H4 (cell line): Measurements from ENCODE around the gene TBL2. TPM values are rescaled to one million over a fixed set of nuclear protein-coding genes. Genes with fewer than 3 reads are reported as not detected.
A peak's percentile ranks its signal among the peaks of the same experiment; 100 is the strongest.
"Not testable (repeated sequence)": the region's sequence is repeated elsewhere in the genome, so short reads cannot be mapped to it uniquely, and the experiment has no call there.

Experiments used
- DNase-seq: peaks from one replicate; pipeline ENCODE4 v3.0.0-alpha.2; 2015; ENCODE audit warnings: low spot score
- total RNA-seq: library from RNA; depleted of rRNA; stranded (reverse); fragments of >200 nt; shearing (Covaris generic); gene quantifications from 2 replicates; pipeline ENCODE4 v1.2.3, GENCODE V29; 2014

TBL2 gene
- total RNA-seq, 1 experiment from 2014 or later = 68.6 TPM

DNA sequence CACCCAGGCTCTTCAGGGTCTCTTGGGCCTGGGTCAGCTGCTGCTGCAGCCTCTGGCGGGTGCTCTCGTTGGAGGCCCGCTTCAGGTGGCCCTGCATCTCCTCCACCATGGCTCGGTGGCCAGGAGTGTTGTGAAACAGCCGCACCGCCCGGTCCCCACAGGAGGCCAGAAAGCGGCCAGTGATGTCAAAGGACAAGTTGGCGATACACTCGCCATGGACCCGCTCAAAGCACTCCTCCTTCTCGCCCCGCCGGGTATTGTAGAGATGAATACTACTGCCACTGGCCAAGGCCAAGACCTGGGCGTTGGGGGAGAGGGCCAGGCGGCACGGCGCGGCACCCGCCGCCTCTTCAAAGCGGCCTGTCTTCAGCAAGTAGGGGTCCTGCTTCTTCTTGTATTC is 7.9 kb downstream of the TBL2 start:
- DNase-seq = no peak

DNA sequence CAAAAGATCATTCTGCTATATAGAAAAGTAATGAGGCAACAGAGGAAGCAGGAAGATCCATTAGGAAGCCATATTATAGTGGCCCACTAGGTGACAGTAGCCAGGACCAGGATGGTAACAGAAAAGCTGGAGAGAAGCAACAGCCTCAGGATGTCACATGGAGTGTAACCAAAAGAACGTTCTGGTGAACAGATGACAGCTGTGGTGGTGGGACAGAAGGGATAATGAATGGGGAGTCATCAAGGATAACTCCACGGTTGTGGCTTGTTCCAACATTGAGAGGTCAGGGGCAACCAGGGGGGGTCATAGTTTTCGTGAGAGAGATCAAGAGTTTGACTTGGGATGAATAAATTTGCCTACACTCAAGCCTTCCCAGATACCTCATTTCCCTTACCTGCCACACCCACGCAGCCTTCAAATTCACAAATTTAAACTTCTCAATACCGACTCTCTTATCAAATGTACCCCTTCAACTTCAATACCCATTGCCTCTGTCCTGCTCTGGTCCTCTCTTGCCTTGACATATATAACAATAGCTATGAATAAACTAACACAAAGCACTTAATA is 9.3 kb downstream of the TBL2 start:
- DNase-seq = no peak

DNA sequence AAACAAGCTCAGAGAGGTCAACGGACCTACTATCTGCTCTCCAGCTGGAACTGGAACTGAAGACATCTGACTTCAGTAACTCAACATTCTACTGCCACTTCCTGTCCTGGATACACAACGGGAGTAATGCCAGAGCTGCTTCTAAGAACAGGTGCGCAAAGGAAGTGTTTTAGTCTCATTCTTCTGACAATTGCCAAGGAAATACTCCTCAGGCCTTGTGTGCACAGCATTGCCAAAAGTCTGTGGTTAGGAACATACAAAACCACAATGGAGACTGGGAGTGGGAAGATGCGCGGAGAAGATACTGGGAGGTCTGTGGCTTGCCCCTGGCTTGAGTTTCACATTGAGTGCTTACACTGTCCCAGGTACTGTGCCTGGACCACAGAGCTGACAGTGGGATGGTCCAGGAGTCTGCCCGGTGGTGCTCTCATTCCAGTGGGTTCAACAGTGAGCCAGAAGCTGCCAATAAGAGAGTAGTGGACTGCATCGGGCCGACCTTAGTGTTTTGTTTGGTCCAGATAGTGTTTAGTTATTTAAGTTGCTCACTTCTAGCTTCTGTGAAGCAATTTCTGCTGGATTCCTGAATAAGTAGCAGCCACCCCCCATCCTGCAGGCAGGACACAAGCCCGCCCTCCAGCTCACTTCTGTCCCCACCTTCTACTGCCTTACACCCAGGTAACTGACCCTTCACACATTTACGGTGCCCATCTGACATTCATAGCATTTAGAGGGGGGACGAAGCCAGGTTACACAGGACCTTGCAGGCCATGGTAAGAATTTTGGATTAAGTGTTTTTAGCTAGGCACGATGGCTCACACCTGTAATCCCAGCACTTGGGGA is 10.3 kb downstream of the TBL2 start:
- DNase-seq = peak; percentile 48

DNA sequence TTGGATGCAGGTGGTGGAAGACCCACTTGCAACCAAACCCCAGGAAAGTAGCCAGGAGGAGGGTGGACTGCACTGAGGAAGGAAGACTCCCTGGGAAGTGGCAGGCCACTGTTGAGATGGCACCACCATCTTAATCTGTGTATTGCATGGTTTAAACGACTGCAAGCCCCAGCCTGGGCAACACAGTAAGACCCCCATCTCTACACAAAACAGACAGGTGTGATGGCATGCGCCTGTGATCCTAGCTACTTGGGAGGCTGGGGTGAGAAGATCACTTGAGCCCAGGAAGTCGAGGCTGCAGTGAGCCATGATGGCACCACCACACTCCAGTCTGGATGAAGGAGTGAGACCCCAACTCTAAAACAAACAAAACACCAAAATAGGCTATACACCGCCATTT is 11.2 kb downstream of the TBL2 start:
- DNase-seq = no peak

DNA sequence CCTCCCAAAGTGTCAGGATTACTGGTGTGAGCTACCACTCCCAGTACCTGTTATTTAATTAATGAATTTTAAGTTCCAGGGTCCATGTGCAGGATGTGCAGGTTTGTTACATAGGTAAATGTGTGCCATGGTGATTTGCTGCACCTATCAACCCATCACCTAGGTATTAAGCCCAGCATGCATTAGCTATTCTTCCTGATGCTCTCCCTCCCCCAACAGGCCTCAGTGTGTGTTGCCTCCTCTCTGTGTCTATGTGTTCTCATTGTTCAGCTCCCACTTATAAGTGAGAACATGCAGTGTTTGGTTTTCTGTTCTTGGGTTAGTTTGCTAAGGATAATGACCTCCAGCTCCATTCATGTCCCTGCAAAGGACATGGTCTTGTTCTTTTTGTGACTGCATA is 11.9 kb downstream of the TBL2 start:
- DNase-seq = not testable (repeated sequence)

DNA sequence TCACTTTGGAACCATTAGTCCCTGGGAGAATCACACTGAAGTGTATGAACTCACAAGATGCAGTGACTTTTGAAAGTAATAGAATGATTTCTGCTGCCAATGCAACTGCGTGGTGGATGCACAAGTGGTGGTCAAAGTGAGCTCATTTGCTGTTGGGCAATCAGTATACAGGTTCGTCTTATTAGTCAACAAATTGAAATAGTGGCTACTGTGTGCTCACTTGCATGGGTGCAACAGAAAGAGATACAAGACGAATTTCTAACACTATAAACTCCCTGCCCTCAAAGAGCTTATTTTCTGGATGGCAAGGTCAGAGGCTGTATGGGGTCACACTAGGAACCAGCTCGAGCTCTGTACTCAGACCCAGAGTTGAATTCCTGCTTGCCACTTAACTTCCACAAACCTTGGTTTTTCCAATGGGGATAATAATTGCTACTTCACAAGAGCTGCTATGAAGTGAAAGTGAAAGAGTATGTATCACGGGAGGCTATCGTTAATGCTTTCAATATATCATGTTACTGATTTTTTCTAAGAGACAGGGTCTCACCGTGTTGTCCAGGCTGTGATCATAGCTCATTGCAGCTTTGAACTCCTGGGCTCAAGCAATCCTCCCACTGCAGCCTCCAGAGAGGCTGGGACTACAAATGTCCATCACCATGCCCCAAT is 12.6 kb downstream of the TBL2 start:
- DNase-seq = no peak

DNA sequence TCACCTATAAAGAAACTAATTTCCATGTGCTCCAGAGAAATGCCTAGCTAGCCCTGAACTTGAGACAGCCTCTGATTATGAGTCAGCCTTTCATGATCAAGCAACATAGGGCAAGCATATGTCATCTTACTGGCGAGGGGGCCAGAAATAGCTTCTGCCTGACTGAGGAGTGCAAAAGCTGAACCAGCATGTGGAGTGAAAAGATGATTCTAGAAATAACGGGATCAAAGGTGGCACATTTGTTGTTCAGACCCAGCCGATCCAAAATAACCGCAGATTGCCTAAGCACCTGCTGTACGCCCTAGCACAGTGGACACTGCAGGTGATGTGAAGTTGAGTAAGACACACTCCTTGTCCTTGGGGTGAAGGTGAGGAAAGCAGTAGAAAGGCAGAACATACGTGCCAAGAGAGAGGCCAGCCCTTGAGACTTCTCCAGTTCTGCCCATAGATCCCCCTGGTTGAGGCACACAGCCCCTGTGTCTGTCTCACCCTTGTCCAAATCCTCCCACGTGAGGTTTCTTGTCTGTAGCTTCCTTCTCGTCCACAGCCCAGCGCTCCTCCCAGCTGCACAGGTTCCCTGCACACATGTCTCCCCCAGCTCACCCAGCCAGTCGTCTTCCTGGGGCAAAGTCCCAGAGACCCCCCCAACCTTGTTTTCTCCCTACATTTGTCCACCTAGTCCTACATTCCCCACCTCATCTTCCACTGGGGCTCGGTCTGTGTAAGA is 18.1 kb downstream of the TBL2 start:
- DNase-seq = peak; percentile 78

DNA sequence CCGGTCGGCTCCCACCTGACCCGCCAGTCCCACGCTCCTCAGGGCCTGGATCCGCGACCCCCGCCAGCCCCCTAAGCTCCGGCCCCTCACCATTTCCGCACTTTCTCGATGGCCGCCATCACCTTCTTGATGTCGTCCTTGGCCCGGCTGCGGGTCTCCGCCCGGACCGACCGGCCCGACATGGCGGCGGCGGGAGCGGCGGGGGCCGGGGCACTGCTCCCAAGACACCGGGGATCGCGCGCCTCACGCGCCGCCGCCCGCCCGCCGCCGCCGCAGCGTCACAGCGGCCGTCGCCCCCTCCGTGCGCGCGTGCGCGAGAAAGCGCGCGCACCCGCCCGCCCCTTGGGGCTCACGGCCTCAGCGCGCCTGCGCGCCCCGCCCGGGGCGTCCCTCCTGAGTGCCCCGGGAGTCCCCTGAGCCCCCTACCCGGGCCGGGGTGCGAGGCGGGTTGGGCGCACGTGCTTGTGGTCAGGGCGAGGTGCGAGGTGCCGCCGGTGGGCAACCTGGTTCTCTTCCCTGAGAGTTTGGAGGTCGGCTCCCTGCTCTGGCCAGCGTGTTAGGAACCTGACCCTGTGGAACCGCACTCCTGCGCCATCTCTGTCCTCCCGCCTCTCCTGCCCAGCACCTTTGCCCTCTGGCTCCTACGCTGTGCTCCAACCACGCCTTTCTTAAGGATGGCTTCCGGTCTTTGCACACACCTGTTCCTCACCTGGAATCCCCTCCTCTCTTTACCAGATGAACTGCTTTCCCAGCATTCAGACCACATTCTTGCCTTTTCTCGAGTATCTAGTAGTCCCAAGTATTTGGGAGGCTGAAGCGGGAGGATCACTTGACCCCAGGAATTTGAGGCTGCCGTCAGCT is 20.8 kb downstream of the TBL2 start, which contains the start of gene BCL7B:
BCL7B (minus strand) TSS at position 294 of the 861 bp plus-strand sequence; CDS start at position 182, 112 bp downstream.
- DNase-seq = no peak

DNA sequence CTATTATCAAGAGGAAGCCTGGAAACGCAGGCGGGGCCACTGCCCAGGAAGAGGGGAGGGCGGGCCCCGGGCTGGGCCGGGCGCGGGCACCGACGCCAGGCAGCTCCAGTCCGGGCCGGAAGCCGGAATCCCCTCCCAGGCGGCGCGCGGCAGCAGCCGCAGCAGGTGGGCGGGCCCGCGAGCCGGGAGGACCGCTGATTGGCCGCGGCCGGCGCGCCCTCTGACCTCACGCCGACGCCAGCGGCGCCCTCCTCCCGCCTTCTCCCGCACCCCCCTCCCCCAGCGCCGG is 21.3 kb downstream of the TBL2 start:
- peak; percentile 92 for DNase-seq

DNA sequence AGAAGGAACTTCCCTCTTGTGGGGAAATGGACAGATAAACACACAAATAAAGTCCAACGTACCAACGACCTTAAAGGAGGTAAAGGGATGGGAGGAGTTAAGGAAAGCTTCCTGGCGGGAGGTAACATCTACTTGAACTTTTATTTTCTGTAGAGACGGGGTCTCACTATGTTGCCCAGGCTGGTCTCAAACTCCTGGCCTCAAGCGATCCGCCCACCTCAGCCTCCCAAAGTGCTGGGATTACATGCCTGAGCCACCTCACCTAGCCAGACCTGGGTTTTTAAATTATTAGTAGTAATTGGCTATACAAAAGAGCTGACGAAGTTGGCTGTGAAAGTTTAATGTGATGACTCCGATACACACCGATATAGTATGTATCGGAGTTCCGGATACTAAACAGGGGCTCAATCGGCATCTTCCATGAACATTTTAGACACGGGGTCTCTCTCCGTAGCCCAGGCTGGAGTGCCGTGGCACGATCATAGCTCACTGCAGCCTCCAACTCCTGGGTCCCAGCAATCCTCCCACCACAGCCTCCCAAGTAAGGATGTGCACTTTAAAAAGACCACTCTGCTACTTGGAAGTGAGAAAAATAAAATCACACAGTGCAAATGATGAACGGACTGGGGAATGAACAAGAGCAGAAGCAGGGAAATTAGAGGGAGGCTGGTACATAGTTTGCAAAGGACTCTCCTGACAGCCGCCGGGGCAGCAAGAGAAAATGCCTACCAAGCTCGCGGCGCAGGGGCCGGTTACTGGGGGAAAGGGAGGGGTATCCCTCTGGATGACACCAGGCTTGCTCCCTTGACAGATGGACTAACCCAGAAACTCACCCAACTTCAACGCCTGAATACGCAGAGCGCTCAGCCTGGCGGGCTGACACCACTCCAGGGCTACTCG is 21.9 kb downstream of the TBL2 start:
- DNase-seq = no peak

DNA sequence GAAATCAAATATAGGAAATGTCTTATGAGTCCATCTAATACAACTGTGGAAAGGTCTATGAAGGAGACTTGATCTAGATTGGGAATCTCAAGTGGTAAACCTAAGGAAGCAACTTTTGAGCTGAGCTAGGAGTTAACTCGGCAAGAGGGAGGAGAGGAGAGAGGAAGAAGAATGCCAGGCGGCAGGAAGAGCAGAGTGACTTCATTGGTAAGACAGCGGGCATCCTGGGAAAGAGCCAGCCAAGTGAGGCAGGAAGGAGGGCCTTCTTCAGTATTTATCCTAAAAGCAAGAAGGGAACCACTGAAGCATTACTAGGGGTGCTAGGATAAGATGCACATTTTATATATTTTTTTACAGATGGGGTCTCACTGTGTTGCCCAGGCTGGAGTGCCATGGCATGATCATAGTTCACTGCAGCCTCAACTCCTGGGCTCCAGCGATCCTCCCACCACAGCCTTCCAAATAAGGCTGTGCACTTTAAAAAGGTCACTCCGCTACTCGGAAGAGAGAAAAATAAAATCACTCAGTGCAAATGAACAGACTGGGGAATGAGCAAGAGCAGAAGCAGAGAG is 22.9 kb downstream of the TBL2 start:
- no peak for DNase-seq

DNA sequence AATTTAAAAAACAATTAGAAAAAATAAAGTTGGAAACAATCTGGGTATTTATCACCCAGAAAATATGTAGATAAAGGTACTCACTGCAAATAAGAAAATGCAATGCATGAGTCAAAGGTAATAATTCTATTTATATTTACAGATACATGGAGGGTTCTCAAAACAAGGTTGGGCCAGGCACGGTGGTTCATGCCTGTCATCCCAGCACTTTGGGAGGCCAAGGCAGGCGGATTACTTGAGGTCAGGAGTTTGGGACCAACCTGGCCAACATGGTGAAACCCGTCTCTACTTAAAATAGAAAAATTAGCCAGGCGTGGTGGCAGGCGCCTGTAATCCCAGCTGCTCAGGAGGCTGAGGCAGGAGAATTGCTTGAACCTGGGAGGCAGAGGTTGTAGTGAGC is 28.3 kb downstream of the TBL2 start:
- not testable (repeated sequence) for DNase-seq

DNA sequence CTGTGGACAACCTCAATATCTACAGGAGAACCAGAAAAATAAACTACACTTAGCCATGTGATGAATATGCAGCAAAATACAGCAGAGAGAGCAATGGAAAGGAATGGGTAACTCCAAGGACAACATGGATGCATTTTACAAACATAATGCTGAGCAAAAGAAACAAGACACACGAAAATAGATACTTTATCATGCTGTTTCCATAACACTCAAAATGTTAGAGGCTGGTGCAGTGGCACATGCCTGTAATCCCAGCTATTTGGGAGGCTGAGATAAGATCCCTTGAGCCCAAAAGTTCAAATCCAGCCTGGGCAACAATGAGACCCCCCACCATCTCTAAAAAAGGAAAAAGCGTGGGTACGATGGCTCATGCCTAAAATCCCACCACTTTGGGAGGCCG is 29.2 kb downstream of the TBL2 start:
- no peak for DNase-seq

DNA sequence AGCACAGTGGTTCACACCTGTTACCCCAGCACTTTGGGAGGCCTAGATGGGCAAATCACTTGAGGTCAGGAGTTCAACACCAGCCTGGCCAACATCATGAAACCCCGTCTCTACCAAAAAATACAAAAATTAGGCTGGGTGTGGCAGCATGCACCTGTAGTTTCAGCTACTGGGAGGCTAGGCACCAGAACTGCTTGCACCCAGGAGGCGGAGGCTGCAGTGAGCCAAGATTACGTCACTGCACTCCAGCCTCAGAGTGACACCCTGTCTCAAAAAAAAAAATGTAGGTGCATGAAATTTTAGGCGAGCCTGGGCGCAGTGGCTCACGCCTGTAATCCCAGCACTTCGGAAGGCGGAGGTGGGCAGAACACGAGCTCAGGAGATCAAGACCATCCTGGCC is 30.5 kb downstream of the TBL2 start:
- DNase-seq = no peak

DNA sequence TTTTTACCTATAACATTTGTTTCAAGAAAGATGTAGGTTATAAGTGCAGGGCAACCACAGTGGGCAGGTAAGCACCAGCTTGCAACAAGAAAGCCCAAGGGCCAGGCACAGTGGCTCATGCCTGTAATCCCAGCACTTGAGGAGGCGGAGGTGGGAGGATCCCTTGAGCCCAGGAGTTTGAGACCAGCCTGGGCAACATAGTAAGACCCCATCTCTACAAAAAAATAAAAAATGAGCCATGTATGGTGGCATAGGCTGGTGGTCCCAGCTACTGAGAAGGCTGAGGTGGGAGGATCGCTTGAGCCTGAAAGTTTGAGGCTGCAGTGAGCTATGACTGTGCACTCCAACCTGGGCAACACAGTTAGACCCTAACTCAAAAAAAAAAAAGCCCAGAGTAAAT is 33.7 kb downstream of the TBL2 start:
- no peak for DNase-seq

DNA sequence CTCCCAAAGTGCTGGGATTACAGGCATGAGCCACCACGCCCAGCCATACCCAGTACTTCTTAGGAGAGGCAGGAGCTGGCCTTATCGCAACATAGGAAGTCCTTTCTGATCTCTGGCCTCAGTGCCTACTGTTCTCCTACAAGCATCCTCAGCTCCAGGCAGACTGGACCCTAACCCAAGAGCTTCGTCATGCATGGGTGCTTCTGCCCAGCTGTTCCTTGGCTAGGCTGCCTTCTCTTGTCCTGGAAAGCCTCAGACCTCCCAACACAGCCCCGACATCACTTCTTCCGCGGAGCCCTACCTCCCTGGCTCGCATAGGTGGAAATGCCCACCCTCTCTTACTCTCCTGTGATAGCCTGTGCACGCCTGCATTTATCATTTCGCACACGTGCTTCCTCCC is 36.7 kb downstream of the TBL2 start:
- no peak for DNase-seq

DNA sequence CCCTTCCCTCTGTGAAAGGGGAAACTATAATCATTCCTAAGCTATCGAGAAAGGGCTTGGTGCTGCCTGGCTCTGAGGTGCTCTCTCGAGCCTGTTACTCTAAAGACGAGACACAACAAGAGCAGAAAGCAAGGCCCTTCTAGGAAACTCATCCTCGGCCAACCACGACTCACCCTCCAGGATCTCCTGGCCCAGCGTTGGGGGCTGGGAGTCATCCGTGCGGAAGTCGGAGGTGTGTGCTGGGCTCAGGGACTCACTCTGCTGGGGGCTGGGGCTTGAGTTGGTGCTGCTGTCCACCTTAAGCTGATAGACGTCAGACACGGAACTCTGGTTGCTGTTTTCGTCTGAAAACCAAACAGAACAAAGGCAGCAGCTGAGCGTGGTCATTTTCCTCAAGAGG is 38.7 kb downstream of the TBL2 start:
- DNase-seq = no peak

DNA sequence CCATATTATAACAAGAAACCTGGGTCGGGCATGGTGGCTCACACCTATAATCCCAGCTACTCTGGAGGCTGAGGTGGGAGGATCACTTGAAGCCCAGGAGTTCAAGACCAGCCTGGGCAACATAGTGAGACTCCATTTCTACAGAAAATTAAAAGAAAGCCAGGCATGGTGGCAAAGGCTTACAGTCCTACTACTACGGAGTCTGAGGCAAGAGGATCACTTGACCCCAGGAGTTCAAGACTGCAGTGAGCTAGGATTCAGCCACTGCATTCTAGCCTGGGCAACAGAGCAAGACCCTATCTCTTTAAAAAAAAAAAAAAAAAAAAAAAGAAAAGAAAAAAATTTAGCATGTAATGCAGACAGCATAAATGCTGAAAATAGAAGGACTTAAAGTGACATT is 39.9 kb downstream of the TBL2 start:
- DNase-seq = not testable (repeated sequence)

DNA sequence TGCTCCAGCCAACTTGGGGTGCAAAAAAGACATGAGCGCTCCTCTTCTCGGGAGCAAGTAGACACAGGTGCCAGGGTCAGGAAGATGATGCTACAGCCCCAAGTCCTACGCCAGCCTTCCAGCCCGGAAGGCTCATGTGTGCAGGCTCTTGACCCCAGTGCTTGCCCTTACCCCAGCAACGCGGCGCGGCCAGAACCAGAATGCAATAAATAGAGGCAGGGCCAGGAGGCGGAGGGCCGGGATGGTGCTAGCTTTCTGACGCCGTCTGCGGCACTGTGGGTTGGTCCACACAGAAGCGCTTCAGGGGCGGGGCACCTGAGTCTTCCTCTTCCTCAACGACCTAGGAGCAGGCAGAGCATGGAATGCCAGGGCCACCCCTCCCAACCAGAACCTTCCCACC is 41.3 kb downstream of the TBL2 start:
- no peak for DNase-seq

DNA sequence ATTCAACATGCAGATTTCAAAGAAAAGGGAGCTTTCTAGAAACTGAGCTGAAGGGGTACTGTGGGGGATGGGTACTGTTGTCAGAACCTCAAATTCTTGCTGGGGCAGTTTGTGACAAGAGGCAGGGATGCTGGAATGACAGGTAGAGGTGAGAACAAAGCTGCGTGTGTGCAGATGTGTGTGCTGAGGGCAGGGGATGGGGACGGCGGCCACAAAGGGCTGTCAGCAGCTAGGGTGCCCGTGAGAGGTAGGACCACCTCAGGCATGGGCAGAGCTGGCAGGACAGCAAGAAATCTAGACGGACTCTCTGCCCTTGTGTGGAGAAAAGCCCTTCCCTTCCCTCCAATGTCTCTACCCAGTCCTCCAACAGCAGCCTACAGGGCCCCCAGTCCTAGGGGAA is 41.9 kb downstream of the TBL2 start:
- DNase-seq = no peak
